RPMI8226 (cell line): Measurements from ENCODE around the gene DOC2A.
"Not testable (repeated sequence)": the region's sequence is repeated elsewhere in the genome, so short reads cannot be mapped to it uniquely, and the experiment has no call there.

Experiments
- DNase-seq: peaks from one replicate; pipeline ENCODE4 v3.0.0-alpha.2; 2015

DOC2A gene

GRCh38 chr16:30026449-30026848 lies 15.6 kb upstream of the DOC2A start:
- DNase-seq: no peak

- DNase-seq: peak; percentile 44
Observed at GRCh38 chr16:30025574-30025973, 14.7 kb upstream of the DOC2A start.

GRCh38 chr16:30025156-30025555 lies 14.3 kb upstream of the DOC2A start:
- DNase-seq: no peak

- no peak for DNase-seq
Observed at GRCh38 chr16:30024451-30024850, 13.6 kb upstream of the DOC2A start.

- DNase-seq: no peak
Observed at GRCh38 chr16:30023586-30023985, 12.8 kb upstream of the DOC2A start.

- DNase-seq: no peak
Observed at GRCh38 chr16:30022887-30023286, 12.1 kb upstream of the DOC2A start, which contains the start of gene C16orf92. Gene C16orf92, plus strand, starts transcription at chr16:30023198. Its CDS starts 143 bp downstream, at chr16:30023341.

GRCh38 chr16:30018731-30019158 lies 7.9 kb upstream of the DOC2A start:
- DNase-seq: peak; percentile 61

GRCh38 chr16:30017937-30018336 lies 7.1 kb upstream of the DOC2A start:
- DNase-seq: not testable (repeated sequence)

GRCh38 chr16:30017277-30017656 lies 6.4 kb upstream of the DOC2A start:
- no peak for DNase-seq

- no peak for DNase-seq
Observed at GRCh38 chr16:30016555-30017276, 5.9 kb upstream of the DOC2A start.

- not testable (repeated sequence) for DNase-seq
Observed at GRCh38 chr16:30015450-30015849, 4.6 kb upstream of the DOC2A start.

- DNase-seq: not testable (repeated sequence)
Observed at GRCh38 chr16:30012598-30012997, 1.8 kb upstream of the DOC2A start.

GRCh38 chr16:30011714-30012504 lies 1.1 kb upstream of the DOC2A start:
- DNase-seq: no peak

GRCh38 chr16:30009990-30010843 lies 610 bp downstream of the DOC2A start:
- no peak for DNase-seq

GRCh38 chr16:30009085-30009862 lies 1.6 kb downstream of the DOC2A start:
- DNase-seq: no peak

- DNase-seq: no peak
Observed at GRCh38 chr16:30007378-30007895, 3.4 kb downstream of the DOC2A start.

- DNase-seq: no peak
Observed at GRCh38 chr16:30006659-30007377, 4.0 kb downstream of the DOC2A start.

- no peak for DNase-seq
Observed at GRCh38 chr16:30006095-30006473, 4.7 kb downstream of the DOC2A start.

GRCh38 chr16:30005341-30006094 lies 5.3 kb downstream of the DOC2A start:
- peak; percentile 61 for DNase-seq

- DNase-seq: no peak
Observed at GRCh38 chr16:30004811-30005242, 6.0 kb downstream of the DOC2A start.

- DNase-seq: no peak
Observed at GRCh38 chr16:30004424-30004776, 6.4 kb downstream of the DOC2A start.
